Mesenteric fat pad (tissue), 1 donor: ENCODE measurements around the gene AMIGO2. TPM values are rescaled to one million over a fixed set of nuclear protein-coding genes. Genes with fewer than 3 reads are reported as not detected.

ENCODE experiments used
- DNase-seq: peaks from one replicate; pipeline ENCODE4 v3.0.0-alpha.2; 2020; ENCODE audit warnings: low spot score
- total RNA-seq: library from RNA; stranded (reverse); fragmentation: NEBNext Ultra II Directional; extraction: Animal tissue kit (Norgen Biotek cat#: 25700); gene quantifications from one replicate; pipeline ENCODE4 v1.2.1, GENCODE V29; 2021
- donor health status: DM: yes; HTN: yes; CAD: no.

The AMIGO2 gene
- total RNA-seq, 1 donor from 2014 or later: 16.4 TPM

GRCh38 chr12:47033789-47034555, 45.8 kb downstream of the AMIGO2 start:
- no peak for DNase-seq

GRCh38 chr12:47033081-47033480, 46.7 kb downstream of the AMIGO2 start:
- DNase-seq: no peak

- DNase-seq: no peak
These were observed 47.1 kb downstream of the AMIGO2 start for GRCh38 chr12:47032644-47033043.

- DNase-seq: no peak
These were observed 49.9 kb downstream of the AMIGO2 start for GRCh38 chr12:47029903-47030302.

GRCh38 chr12:47028981-47029708, 50.6 kb downstream of the AMIGO2 start:
- DNase-seq: no peak

- DNase-seq: no peak
These were observed 51.6 kb downstream of the AMIGO2 start for GRCh38 chr12:47028186-47028585.

Other genes starting within 250 kb of the AMIGO2 start
- 6.1 TPM for gene PCED1B, start 338 bp downstream of the AMIGO2 start, total RNA-seq